ENCODE measurements around the gene RSPRY1.

- no peak for TF ChIP-seq CTCF (IDR thresholded peaks at IDR 0.05; ENCODE audit: insufficient read depth, low read length)
- TF ChIP-seq POLR2AphosphoS5 (IDR thresholded peaks at IDR 0.05; ENCODE audit: low read depth) = no peak
- no peak for TF ChIP-seq SPI1 (IDR thresholded peaks at IDR 0.05; ENCODE audit: borderline replicate concordance, low read depth)
These were observed 32.3 kb upstream of the RSPRY1 start for GRCh38 chr16:57153841-57154240.

Data from HL-60 (cell line).